HCT116 (cell line): Measurements from ENCODE around the gene AARS2.

Source experiments
- EZH2phosphoT487 ChIP-seq: fragments of 200-600 bp; IDR thresholded peaks from 2 replicates; pipeline ENCODE4 v1.6.1; 2018; ENCODE audit warnings: antibody characterized with exemption, borderline replicate concordance
- POLR2AphosphoS5 ChIP-seq: IDR thresholded peaks from 2 replicates; pipeline ENCODE4 v1.6.1; 2011; ENCODE audit warnings: mild to moderate bottlenecking, low read depth, low read length, moderate library complexity
- SIN3A ChIP-seq: IDR thresholded peaks from 2 replicates; pipeline ENCODE4 v1.6.1; 2012; ENCODE audit warnings: low read depth
- YY1 ChIP-seq: IDR thresholded peaks from 2 replicates; pipeline ENCODE4 v1.6.1; 2011; ENCODE audit warnings: low read length, low read depth, moderate library complexity, mild to moderate bottlenecking; ENCODE audit not compliant: insufficient replicate concordance; ENCODE audit errors: extremely low read depth
- TF ChIP-seq, protein P1 (sequence below), 3 experiments: fragments of 200-600 bp in 1 of 3; sonication (generic) in 1 of 3; IDR thresholded peaks in 2 of 3; conservative IDR thresholded peaks in 1 of 3; 2 replicates each; pipeline ENCODE4 v1.5.1; 2012 to 2017; ENCODE audit warnings: low read depth in 2 of 3, low read length in 2 of 3, antibody characterized with exemption in 1 of 3, borderline replicate concordance in 1 of 3, control low read depth in 1 of 3, mild to moderate bottlenecking in 1 of 3, mixed read lengths in 1 of 3, mixed run types in 1 of 3, moderate library complexity in 1 of 3; ENCODE audit not compliant: insufficient read depth in 1 of 3

DNA sequence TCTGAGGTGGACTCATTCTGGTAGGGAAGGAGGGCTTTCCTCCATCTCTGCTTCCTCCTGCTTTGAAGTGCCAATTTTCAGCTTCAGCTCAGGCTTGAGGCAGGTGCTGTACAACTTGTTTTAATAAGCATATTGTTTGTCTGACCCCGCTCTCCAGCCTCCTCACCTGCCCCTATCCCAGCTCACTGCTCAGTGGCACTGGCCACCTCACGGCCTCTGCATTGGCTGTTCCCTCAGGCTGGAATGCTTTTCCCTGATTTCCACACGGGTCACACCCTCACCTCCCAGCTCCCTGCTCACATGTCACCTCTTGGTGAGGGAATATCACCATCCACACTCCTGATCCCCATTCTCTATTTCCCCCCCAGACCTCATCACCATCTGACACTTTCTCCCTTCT, 14.3 kb downstream of the AARS2 start:
- no peak for TF ChIP-seq YY1
- TF ChIP-seq, protein P1, sequence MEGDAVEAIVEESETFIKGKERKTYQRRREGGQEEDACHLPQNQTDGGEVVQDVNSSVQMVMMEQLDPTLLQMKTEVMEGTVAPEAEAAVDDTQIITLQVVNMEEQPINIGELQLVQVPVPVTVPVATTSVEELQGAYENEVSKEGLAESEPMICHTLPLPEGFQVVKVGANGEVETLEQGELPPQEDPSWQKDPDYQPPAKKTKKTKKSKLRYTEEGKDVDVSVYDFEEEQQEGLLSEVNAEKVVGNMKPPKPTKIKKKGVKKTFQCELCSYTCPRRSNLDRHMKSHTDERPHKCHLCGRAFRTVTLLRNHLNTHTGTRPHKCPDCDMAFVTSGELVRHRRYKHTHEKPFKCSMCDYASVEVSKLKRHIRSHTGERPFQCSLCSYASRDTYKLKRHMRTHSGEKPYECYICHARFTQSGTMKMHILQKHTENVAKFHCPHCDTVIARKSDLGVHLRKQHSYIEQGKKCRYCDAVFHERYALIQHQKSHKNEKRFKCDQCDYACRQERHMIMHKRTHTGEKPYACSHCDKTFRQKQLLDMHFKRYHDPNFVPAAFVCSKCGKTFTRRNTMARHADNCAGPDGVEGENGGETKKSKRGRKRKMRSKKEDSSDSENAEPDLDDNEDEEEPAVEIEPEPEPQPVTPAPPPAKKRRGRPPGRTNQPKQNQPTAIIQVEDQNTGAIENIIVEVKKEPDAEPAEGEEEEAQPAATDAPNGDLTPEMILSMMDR (IDR thresholded peaks at IDR 0.05 in 2 of 3, conservative IDR thresholded peaks at IDR 0.05 in 1 of 3; ENCODE audit: borderline replicate concordance in 1 of 3, insufficient read depth in 1 of 3, low read depth in 2 of 3, low read length in 2 of 3), result no peak
- TF ChIP-seq POLR2AphosphoS5, result no peak
- TF ChIP-seq SIN3A, result no peak
- no peak for TF ChIP-seq EZH2phosphoT487
